ENCODE measurements around the gene EFCAB6.

DNA sequence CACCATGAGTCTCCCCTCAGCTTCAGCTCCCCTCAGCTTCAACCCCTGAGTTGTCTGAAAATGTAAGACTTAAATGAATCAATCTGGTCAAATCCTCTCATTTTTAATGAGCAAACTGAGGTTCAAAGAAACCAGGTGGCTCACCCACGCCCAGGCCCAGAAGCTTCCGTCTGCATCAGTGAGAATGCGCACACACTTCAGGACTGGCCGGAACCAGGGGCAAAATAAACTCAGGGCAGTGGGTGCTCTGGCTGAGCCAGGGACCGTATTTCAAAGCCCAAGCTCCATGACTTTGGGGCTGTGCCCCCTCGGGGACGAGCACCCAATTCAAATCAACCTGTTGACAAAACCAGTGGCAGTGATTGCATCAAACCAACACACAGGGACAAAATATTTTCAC is 47.1 kb upstream of the EFCAB6 start:
- TF ChIP-seq, protein P1, sequence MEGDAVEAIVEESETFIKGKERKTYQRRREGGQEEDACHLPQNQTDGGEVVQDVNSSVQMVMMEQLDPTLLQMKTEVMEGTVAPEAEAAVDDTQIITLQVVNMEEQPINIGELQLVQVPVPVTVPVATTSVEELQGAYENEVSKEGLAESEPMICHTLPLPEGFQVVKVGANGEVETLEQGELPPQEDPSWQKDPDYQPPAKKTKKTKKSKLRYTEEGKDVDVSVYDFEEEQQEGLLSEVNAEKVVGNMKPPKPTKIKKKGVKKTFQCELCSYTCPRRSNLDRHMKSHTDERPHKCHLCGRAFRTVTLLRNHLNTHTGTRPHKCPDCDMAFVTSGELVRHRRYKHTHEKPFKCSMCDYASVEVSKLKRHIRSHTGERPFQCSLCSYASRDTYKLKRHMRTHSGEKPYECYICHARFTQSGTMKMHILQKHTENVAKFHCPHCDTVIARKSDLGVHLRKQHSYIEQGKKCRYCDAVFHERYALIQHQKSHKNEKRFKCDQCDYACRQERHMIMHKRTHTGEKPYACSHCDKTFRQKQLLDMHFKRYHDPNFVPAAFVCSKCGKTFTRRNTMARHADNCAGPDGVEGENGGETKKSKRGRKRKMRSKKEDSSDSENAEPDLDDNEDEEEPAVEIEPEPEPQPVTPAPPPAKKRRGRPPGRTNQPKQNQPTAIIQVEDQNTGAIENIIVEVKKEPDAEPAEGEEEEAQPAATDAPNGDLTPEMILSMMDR (IDR thresholded peaks at IDR 0.05): no peak
- no peak for TF ChIP-seq EP300 (IDR thresholded peaks at IDR 0.05)
